Stimulated activated CD4-positive, alpha-beta T cell treated with anti-CD3 and anti-CD28 coated beads, Interleukin-12 subunit alpha, Interleukin-12 subunit beta, amount 100 ng/mL, for 48 hours (primary cell): Measurements from ENCODE around the gene ZBTB46.
A peak's percentile ranks its signal among the peaks of the same experiment; 100 is the strongest.
"Not testable (repeated sequence)": the region's sequence is repeated elsewhere in the genome, so short reads cannot be mapped to it uniquely, and the experiment has no call there.

ENCODE experiments used
- DNase-seq, 3 donors: peaks; one replicate each; pipeline ENCODE4 v3.0.0-alpha.2; 2020; ENCODE audit warnings: low read depth in 2 of 3, low spot score in 1 of 3

ZBTB46 gene

DNA sequence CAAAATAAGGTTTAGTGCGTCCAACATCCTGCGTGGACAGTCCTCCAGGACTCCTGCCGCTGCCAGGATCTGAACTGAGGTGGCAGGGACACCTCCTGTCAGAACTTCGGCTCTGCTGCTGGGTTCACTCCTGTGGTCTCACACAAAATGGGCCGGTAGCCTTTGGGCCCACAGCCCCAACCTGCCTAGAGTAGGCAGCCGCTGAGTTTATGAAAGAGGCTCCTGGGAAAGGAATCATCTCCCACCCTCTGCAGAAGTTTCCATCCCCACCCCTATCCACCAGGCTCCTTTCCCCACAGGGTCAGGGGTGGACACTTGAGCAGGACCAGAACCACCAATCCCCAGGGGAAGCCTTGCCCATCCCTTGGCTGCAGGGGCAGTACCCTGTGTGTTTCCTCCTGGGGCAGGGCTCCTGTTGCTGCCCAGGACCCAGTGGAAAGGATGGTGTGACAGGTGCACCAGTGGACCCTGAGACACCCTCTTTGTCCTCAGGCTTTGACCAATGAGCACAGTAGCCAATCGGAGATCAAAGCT lies 28.2 kb upstream of the ZBTB46 start:
- DNase-seq: no peak

DNA sequence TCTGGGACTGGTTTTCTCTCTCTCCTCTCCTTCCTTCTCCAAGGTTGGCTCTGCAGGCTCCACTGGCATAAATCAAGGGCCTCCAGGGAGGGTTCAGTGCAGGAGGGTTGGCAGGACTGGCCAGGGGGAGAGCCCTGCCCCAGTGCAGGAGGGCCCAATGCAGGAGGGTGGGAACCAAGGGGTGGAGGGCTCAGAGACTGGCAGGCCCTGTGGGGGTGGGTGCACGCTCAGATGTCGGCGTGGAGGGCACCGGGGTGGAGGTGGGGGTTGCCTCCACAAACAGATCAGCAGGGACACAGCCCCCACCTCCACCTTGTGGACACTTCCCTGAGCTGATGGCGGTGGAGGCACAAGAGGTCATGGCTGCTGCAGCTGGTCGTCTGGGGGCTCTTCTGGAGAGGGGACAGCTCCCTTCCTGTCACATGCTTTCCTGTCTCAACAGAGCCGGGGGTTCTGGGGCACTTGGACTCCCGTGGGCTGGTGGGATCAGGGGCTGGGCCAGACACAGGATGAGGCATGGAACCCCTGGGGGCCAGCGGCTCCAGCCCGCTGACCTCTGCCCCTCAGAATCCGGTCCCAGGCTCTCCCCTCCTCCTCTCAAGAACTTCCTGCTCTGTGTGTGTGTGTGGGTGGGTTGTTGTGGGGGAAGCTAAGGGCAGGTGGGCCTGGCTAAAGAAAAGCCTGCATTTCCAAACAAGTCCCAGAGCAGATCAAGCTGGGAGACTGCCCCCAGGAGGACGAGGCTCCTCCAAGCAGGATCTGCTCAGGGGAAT lies 27.5 kb upstream of the ZBTB46 start:
- DNase-seq: no peak

DNA sequence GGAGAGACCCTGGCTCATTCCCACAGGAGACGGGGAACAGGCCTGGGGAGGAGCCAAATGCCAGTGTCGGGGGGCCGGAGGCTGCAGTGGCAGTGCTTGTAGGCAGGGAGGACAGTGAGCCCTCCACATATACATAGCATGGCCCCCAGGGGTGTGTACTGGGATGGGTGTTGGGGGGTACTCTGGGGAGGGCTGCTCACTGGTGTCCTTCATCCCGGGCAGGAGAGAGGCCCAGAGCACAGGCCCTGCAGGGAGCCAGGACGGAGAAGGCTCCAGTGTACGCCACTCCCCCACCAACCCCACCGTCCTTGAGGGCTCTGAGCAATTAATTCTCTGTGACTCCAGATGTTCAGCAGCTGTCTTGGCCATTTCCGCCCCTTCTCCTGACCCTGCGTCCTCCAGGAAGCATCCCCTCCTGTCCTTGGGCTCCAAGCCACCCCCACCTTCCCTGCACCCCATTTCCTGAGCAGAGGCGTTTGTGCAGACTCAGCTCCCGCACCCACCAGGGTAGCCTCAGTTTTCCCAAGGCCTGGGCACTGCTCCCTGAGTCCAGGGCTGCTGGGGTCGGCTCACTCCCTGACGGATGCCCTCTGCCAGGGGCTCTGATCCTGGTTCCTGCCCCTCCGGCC lies 26.8 kb upstream of the ZBTB46 start:
- no peak for DNase-seq

DNA sequence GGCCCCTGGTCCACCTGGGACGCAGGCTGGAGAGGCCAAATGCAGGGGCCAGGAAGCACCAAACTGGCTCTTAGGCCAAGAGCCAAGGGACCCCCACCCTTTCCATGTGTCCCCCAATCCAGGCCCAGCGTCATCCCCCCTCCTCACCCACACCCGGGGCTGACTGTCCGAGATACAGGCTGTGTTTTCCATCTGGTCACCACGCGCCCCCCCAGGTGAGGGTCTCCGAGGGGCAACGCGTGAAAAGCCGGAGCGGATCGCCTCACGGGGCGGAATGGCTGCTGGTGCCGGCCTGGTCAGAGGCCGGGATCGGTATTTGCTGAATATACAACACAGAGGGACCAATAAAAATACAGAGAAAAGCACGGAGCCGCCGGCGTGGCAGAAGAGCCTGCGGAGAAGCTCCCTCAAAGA lies 25.0 kb upstream of the ZBTB46 start:
- no peak for DNase-seq

DNA sequence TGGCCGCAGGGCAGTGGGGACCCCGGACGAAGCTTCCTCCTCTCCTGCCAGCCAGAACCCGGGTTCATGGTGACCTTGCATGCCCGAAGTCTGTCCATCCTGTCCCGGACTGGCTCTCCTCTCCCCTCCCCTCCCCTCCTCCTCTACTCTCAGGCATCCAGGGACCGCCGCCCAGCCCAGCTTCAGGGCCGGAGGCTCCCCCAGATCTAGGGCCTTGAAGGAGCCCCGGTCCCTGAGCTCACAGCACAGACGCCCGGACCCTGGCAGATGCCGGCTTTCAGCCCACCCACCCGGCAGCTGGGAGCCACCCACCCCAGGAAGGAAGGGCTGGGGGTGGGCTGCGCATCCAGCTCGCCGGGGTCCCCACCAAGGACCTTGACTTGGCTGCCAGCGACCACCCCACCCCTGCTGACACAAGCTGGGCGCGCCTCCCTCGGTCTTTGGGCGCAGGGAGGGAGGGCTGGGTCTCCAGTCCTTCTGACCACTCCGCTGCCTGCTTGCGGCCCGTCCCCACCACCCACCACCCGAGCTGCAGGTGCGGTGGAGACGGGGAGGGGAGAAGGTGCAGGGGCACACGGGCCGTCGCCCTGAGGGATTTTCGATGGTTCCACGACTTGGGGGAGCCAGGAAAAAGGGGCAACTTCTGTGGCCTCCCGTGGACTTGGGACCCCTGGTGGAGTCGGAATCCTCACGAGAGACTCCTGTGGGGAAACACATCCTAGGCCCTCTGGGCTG lies 24.5 kb upstream of the ZBTB46 start:
- no peak for DNase-seq

DNA sequence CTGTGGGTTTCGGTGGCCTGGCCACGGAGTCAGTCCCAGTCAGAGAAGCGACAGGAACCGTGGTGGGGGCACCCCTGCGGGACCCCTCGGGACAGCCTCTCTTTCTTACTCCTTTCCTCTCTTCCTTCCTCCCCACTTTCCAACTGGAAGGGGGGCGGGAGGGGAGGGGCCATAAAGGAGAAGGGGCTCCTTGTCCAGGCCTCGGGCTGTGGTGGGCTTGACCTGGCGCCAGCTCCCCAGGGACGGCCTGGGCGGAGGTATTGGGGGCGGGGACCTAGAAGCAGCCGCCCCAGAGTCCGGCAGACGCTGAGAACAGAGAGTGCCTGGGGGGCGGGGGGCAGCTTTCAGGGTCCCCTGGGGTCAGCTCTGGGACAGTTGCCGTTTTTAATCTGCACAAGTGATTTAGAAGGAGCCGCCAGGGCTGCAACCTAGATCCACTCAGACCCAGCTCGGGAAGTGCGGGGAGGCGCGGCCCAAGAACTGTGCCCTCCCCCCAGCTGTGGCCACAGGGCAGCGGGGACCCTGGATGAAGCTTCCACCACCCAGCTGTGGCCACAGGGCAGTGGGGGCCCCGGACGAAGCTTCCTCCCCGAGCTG lies 23.8 kb upstream of the ZBTB46 start:
- no peak for DNase-seq

DNA sequence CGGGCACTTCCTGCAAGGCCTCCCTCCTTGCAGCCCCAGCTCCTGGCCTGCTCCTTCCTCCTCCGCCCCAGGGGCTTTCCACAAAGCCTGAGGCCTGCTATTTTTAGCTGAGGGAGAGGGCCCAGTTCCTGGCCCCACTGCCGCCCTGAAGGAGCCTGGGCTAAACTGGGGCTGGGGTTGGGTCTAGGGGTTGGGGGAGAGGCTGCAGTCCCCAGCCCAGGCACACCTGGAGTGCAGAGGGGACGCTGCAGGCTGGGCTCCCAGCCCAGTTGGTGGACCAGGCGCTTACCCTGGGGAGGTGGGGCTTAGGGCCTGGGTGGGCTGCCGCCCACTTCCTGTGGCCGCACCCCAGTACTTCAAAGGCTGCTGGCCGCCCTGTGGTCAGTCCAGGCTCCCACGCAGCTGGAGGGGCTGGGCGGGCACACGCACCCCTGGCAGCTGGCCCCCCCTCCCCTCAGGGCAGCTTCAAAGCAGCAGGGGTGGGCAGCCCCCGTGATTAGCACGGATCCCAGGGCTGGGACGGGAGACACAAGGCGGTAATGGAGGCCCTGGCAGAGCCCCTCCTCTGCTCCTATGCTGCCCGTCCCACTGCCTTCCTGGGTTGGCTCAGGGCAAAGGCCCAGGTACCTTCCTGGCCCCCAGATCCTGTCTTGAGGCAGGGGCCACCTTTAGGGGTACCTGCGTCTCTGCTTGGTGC lies 23.2 kb upstream of the ZBTB46 start:
- no peak for DNase-seq

DNA sequence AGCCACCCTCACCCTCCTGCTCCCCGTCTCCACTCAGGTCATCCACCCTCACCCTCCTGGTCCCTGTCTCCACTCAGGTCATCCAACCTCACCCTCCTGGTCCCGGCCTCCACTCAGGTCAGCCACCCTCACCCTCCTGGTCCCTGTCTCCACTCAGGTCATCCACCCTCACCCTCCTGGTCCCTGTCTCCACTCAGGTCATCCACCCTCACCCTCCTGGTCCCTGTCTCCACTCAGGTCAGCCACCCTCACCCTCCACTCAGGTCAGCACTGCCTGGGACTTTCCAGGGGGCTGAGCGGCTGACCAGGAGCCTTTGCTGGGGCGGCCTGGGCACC lies 22.6 kb upstream of the ZBTB46 start:
- DNase-seq: not testable (repeated sequence)

DNA sequence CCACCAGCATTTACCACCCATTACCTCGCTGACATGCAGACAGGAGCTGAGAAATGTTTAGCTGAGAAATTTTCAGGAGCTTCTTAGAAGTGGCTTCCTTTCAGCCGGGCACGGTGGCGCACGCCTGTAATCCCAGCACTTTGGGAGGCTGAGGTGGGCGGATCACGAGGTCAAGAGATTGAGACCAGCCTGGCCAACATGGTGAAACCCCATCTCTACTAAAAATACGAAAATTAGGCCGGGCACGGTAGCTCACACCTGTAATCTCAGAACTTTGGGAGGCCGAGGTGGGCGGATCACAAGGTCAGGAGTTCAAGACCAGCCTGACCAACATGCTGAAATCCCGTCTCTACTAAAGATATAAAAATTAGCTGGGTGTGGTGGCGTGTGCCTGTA lies 20.5 kb upstream of the ZBTB46 start:
- DNase-seq: not testable (repeated sequence)

DNA sequence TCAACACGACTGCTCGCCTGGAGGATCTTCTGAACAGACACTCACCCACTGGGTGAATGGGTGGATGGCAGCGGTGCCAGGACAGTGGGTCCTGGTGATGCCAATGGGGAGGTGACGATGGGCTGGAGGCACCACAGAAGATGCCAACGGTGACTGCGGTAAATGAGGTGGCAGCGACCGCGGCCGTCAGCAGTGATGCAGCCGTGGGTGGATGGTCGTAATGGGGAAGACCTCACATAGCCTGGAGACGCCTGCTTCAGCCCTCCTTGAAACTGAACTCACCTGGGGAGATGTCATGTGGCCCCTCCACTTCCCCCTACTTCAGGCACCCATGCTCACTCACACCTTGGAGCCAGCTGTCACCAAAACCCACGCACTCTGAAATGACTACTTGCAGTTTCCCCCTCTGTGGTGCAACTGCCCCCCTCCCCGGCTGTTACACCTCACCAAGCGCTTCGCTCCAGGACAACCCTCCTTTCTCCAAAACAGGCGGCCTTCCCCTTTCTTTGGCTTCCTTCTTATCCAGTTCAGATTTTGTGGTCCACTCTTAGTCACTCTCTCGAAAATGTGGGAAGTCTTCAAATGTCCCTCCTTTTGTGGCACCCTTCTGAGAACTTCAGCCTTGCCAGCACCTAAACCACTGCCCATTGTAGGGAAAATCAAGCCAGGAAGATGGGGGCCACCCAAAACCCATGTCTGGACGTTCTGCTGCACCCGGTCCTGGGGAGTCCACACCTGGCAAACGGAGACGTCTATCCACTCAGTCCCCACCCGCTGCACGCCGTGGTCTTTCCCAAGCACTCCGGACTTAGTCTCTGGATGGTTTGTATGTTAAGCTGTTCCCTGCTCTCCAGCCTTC lies 19.9 kb upstream of the ZBTB46 start:
- peak; percentile 48 to 65 (median 59) for DNase-seq

DNA sequence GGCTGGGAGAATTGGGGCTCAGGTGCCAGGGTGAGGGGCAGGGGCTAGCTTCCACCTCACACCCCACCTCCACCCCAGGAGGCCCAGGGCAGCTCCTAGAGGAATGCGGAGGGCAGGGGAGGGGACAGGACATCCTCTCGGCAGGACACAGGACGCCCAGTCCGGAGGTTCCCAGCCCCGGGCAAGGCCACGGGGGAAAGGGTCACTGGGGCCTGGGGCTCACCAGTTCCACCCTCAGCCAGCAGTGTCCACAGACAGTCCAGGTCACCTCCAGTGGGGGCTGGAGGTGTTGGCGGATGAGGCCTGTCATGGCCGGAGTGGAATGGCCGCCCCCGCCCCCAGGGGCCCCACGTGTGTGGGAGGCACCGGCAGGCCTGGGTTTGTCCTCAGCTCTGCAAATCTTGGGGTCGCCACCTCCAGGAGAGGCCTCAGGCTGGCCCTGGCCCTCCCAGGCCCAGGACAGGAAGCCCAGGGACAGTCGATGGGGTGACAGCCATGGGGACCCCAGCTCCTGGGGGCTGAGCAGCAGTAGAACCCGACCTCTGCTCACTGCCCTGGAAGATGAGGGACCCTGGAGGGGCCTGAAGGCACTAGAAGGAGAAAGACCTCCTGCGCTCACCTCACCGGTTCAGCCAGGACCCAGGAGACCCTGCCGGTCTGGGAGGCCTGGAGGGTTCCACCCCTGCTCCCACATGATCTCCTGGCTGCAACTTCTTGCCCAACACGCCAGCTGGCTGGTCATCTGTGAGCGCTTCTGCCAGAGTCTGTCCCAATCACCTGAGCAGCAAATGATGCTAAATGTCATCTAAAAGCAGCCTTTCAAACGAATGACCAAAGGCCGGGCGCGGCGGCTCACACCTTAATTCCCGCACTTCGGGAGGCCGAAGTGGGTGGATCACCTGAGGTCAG lies 17.2 kb upstream of the ZBTB46 start:
- DNase-seq: no peak

DNA sequence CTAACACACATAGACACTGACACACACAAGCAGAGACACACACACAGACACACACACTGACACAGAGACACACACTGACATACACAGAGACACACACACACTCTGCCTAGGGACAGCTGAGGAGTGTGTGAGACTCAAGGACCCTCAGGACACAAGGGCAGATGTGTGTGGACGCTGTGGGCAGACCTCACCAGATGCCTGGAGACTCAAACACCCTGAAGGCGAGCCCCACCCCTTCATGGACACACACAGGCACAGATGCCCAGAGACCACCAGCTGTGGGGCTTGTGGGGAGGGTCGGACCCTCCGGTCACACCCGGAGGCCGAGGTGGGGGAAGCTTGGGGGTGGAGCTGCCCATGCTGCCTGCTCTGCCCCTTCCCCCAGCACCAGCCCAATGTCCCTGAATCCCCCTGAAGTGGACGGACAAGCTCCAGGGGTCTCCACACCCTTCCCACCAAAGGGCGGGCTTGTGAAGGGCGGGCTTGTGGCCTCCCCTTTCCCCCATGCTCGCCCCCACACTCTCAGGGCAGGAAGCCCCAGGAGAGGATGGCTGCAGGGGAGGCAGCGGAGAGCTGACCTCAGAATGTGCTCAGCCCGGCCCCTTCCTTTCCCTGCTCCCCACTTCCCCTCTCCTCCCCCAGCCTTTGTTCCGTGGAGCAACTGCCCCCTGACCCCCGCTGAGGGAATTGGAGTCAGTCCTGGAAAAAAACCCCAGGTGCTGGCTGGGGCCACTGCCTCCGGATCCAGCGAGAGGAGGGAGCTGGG lies 16.4 kb upstream of the ZBTB46 start:
- DNase-seq: no peak

DNA sequence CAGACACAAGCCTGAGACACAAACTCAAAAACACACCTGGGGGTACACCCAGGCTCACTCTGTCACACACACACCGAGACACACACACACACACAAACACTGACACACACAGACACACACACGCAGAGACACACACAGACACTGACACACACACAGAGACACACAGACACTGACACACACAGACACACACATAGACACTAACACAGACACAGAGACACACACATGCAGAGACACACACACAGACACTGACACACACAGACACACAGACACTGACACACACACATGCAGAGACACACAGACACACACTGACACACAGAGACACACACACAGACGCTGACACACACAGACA lies 15.8 kb upstream of the ZBTB46 start:
- DNase-seq: no peak

DNA sequence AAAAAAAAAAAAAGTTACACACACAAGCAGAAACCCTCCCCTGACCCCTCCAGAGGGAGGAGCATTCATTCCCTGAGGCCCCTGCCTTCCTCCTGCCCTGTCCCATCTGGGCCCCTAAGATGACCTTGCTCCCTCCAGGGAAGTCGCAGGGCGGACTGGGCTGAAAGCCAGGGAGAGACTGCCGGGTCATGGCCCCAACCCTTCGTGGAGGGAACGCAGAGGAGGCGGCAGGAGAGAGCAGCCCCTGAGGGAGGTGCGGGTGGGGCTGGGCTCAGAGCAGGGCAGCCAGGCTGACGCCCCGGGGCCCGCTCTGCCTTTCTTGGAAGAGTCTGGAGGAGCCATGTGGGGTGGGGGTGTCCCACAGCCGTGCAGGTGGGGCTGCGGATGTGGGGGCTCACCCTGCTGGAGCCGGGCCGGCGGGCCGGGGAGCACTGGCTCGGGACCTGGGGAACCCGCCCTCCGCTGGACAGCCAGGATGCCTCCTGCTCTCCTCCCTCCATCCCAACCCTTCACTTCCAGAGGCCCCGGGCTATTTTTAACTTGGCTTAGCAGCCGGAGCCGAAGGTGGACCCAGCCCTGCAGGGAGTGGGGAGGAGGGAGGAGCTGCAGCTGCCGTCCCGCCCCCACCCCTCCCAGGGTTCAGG lies 15.2 kb upstream of the ZBTB46 start:
- no peak for DNase-seq

DNA sequence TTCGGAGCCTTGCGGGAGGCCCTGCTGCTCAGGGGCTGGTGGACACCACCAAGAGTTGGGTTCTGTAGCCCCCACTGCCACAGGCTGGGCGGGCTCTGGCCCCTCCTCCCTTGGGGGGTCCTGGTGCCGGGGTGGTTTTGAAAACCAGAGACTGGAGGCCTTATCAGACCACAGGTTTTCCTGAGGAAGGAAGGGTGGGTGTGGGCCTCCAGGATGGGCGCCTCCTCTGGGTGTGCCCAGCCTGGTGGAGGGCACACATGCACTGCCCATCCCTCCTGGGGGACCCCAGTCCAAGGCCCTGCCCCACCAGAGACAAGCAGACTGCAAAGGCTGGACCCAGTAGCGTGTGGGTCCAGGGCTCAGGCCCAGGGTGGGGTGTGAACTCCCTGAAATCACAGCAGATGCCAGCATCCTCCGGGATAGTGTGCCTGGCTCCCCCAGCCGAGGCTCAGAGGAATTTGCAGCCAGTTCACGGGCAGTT lies 13.5 kb upstream of the ZBTB46 start:
- DNase-seq: no peak

DNA sequence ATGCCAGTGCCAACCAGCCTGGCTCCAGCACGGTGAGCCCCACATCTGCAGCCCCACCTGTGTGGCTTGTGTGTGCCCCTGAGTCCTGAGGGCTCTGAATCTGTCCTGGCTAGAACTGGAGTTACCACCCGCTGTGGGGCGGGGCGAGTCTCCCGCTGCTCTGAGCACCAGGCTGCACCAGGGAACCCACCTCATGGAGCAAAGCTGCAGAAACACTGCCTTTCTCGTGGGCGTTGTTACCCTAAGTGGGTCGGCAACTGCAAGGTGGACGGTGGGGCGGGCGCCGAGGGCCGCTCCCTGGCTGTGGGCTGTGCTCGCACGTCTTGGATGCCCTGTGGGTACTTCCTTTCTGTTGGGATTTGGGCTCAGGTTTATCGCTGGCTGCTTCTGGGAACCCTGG lies 12.7 kb upstream of the ZBTB46 start:
- DNase-seq: no peak

DNA sequence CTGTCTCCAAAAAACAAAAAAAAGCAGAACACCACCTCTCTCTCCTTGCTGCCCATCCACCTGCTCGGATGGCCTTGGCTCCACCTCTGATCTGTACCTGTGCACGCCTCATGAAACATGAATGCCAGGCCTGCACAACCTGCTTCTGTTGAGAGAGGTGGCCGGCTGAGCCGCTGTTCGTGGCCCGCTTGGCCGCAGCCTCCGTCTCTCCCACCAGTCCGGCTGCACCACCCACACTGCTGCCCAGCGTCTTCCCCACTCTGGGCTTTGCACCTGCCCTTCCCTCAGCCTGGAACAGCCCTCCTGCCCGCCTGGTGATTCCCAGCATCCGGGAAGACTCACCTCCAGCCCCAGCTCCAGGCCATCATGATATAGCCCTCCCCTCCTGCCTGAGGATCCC lies 12.2 kb upstream of the ZBTB46 start:
- no peak for DNase-seq

DNA sequence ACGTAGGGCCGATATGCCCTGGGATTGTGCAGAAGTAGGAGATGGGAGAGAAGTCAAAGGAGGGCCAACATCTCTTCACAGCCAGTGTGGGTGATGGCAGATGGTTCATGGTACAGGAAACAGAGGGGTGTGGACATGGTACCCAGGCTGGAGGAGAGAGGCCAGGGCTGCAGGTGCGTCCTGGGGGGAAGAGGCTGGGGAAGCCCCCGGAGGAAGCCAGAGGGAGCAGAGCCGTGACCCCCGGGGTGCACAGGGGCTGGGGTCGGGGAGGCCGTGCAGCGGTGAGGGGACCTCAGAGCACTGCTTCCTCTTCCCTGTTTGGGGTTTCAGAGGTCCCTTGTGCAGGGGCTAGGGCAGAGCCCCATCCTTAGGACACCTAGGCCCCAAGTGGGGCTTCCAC lies 11.2 kb upstream of the ZBTB46 start:
- no peak for DNase-seq
